SK-N-SH (cell line): Measurements from ENCODE around the gene ATF6B. TPM values are rescaled to one million over a fixed set of nuclear protein-coding genes. Genes with fewer than 3 reads are reported as not detected.

ENCODE experiments used
- CTCF ChIA-PET: fragments of 300-600, 350-600 bp; formaldehyde crosslinking; extraction: SDS; loops from one replicate; lab custom pipeline; 2021; lab: Yijun Ruan, JAX
- POLR2A ChIA-PET: fragments of 350-600 bp; sonication (Branson Sonifier 250); formaldehyde crosslinking; extraction: SDS; loops from one replicate; lab custom pipeline; 2020; ENCODE audit warnings: antibody characterized with exemption, inconsistent platforms; lab: Yijun Ruan, JAX
- DNase-seq: peaks from one replicate; pipeline ENCODE4 v3.0.0; 2012
- H2AFZ ChIP-seq: fragments of 200-600 bp; sonication (generic); 2 replicates; pipeline ENCODE4 v1.8.1; 2016; ENCODE audit warnings: antibody characterized with exemption, mild to moderate bottlenecking, low read depth
- H3F3A ChIP-seq: fragments of 200-600 bp; sonication (generic); replicated peaks from 2 replicates; pipeline ENCODE3; 2016; ENCODE audit warnings: antibody characterized with exemption, mild to moderate bottlenecking; ENCODE audit not compliant: insufficient read depth
- H3K27ac ChIP-seq, 2 experiments: fragments of 200-500 bp in 1 of 2; fragments of 200-600 bp in 1 of 2; sonication (Bioruptor generic) in 1 of 2; sonication (generic), shearing (Covaris generic) in 1 of 2; 2 replicates each; pipeline versions ENCODE4 v1.5.1 to v1.6.1; 2014 to 2016; ENCODE audit warnings: low read depth in 2 of 2, inconsistent platforms in 1 of 2, low read length in 1 of 2, mild to moderate bottlenecking in 1 of 2, mixed read lengths in 1 of 2
- H3K27me3 ChIP-seq: fragments of 200-600 bp; sonication (generic), shearing (Covaris generic); 2 replicates; pipeline ENCODE4 v1.6.1; 2016; ENCODE audit warnings: mixed run types; ENCODE audit not compliant: insufficient read depth
- H3K36me3 ChIP-seq, 2 experiments: fragments of 200-500 bp in 1 of 2; fragments of 200-600 bp in 1 of 2; sonication (Bioruptor generic) in 1 of 2; sonication (generic) in 1 of 2; replicated peaks in 1 of 2; 2 replicates each; pipeline versions ENCODE3 to v1.5.1; 2014 to 2016; ENCODE audit warnings: low read length in 1 of 2, mild to moderate bottlenecking in 1 of 2; ENCODE audit not compliant: insufficient read depth in 2 of 2, control insufficient read depth in 1 of 2
- H3K4me1 ChIP-seq, 2 experiments: fragments of 200-500 bp in 1 of 2; fragments of 200-600 bp in 1 of 2; sonication (Bioruptor generic) in 1 of 2; sonication (generic), shearing (Covaris generic) in 1 of 2; 2 replicates each; pipeline versions ENCODE4 v1.5.1 to v1.6.1; 2014 to 2016; ENCODE audit warnings: low read depth in 1 of 2, low read length in 1 of 2, mixed run types in 1 of 2; ENCODE audit not compliant: insufficient read depth in 2 of 2, control insufficient read depth in 1 of 2
- H3K4me2 ChIP-seq: fragments of 200-600 bp; sonication (generic), shearing (Covaris generic); 2 replicates; pipeline ENCODE4 v1.6.1; 2017; ENCODE audit warnings: mixed run types
- H3K4me3 ChIP-seq, 2 experiments: fragments of 200-500 bp in 1 of 2; fragments of 200-600 bp in 1 of 2; sonication (Bioruptor generic) in 1 of 2; sonication (generic), shearing (Covaris generic) in 1 of 2; 2 replicates each; pipeline versions ENCODE4 v1.5.1 to v1.8.1; 2014 to 2016; ENCODE audit warnings: low read depth in 2 of 2, inconsistent platforms in 1 of 2, low read length in 1 of 2, mild to moderate bottlenecking in 1 of 2, mixed read lengths in 1 of 2, moderate library complexity in 1 of 2
- H3K79me2 ChIP-seq: fragments of 200-600 bp; sonication (generic); 2 replicates; pipeline ENCODE4 v1.8.1; 2017; ENCODE audit warnings: mild to moderate bottlenecking; ENCODE audit not compliant: insufficient read depth
- H3K9ac ChIP-seq: fragments of 200-600 bp; sonication (generic); 2 replicates; pipeline ENCODE4 v1.6.1; 2017; ENCODE audit warnings: mixed run types
- H3K9me2 ChIP-seq: fragments of 200-600 bp; sonication (generic); 2 replicates; pipeline ENCODE4 v1.6.1; 2017; ENCODE audit warnings: mixed run types
- H3K9me3 ChIP-seq: fragments of 200-600 bp; sonication (generic); 2 replicates; pipeline ENCODE4 v1.6.1; 2017; ENCODE audit warnings: mixed run types, mild to moderate bottlenecking, moderate library complexity
- H4K20me1 ChIP-seq: fragments of 200-600 bp; sonication (generic); 2 replicates; pipeline ENCODE4 v1.6.1; 2017; ENCODE audit warnings: mild to moderate bottlenecking, mixed run types; ENCODE audit not compliant: insufficient read depth
- CTCF ChIP-seq: fragments of 200-600 bp; sonication (generic); IDR thresholded peaks from 2 replicates; pipeline ENCODE4 v1.6.1; 2017; ENCODE audit warnings: antibody characterized with exemption, mild to moderate bottlenecking, moderate library complexity
- ELF1 ChIP-seq: IDR thresholded peaks from 2 replicates; pipeline ENCODE4 v1.4.0; 2012
- EZH2phosphoT487 ChIP-seq: fragments of 200-600 bp; sonication (generic); IDR thresholded peaks from 2 replicates; pipeline ENCODE4 v1.6.1; 2017; ENCODE audit warnings: low read depth, mixed run types, mild to moderate bottlenecking, antibody characterized with exemption, moderate library complexity, borderline replicate concordance
- FOSL2 ChIP-seq: IDR thresholded peaks from 2 replicates; pipeline ENCODE4 v1.4.0; 2012; ENCODE audit warnings: low read depth, mild to moderate bottlenecking, moderate library complexity, borderline replicate concordance
- FOXJ3 ChIP-seq: sonication (generic); formaldehyde crosslinking; IDR thresholded peaks from 2 replicates; pipeline ENCODE4 v1.5.1; 2020; ENCODE audit warnings: mild to moderate bottlenecking, missing genetic modification reagents
- FOXM1 ChIP-seq: IDR thresholded peaks from 2 replicates; pipeline ENCODE4 v1.4.0; 2012; ENCODE audit warnings: low read depth, mild to moderate bottlenecking
- GABPA ChIP-seq: IDR thresholded peaks from 2 replicates; pipeline ENCODE4 v1.4.0; 2012; ENCODE audit warnings: low read depth, mild to moderate bottlenecking
- GATA2 ChIP-seq: sonication (generic); formaldehyde crosslinking; IDR thresholded peaks from 2 replicates; pipeline ENCODE4 v1.5.0; 2020; ENCODE audit warnings: mild to moderate bottlenecking, missing genetic modification reagents
- IRF3 ChIP-seq: fragments of 150-350 bp; IDR thresholded peaks from 2 replicates; pipeline ENCODE4 v1.6.1; 2016; ENCODE audit warnings: mild to moderate bottlenecking, low read depth, low read length
- MAX ChIP-seq: IDR thresholded peaks from 2 replicates; pipeline ENCODE4 v1.4.0; 2012; ENCODE audit warnings: low read depth
- NRF1 ChIP-seq: IDR thresholded peaks from 2 replicates; pipeline ENCODE4 v1.6.1; 2012; ENCODE audit warnings: low read depth, mild to moderate bottlenecking, low read length
- POLR2AphosphoS5 ChIP-seq: IDR thresholded peaks from 2 replicates; pipeline ENCODE4 v1.6.1; 2012; ENCODE audit warnings: low read depth, low read length
- RCOR1 ChIP-seq: fragments of 150-350 bp; IDR thresholded peaks from 2 replicates; pipeline ENCODE4 v1.6.1; 2017; ENCODE audit warnings: antibody characterized with exemption, low read length
- SIN3A ChIP-seq: IDR thresholded peaks from 2 replicates; pipeline ENCODE4 v1.6.1; 2012; ENCODE audit warnings: low read depth, mild to moderate bottlenecking, low read length, moderate library complexity, borderline replicate concordance
- SMC3 ChIP-seq: IDR thresholded peaks from 2 replicates; pipeline ENCODE4 v1.6.1; 2012; ENCODE audit warnings: low read depth, low read length, improper control_type of control experiment
- TCF12 ChIP-seq: IDR thresholded peaks from 2 replicates; pipeline ENCODE4 v1.4.0; 2012
- TEAD4 ChIP-seq: IDR thresholded peaks from 2 replicates; pipeline ENCODE4 v1.4.0; 2012; ENCODE audit warnings: mild to moderate bottlenecking, borderline replicate concordance; ENCODE audit not compliant: insufficient read depth
- USF1 ChIP-seq: IDR thresholded peaks from 2 replicates; pipeline ENCODE4 v1.4.0; 2012; ENCODE audit warnings: low read depth, borderline replicate concordance
- ZBTB33 ChIP-seq: IDR thresholded peaks from 2 replicates; pipeline ENCODE4 v1.4.0; 2012; ENCODE audit warnings: low read depth, borderline replicate concordance
- WGBS: methylation state at CpG from one replicate; pipeline ENCODE4 v1.1.6; 2017; ENCODE audit warnings: low lambda C conversion rate; 5-methylcytosine and 5-hydroxymethylcytosine counted together
- polyA plus RNA-seq, 3 experiments: library from polyadenylated mRNA; depleted of rRNA; stranded (reverse); fragments of >200 nt; gene quantifications; 2 replicates each; pipeline ENCODE4 v1.2.3, GENCODE V29; 2012

Gene ATF6B
- polyA plus RNA-seq, 1 of the 3 experiments (the other 2 are of a cell fraction) = 61.3 TPM

GRCh38 chr6:32171234-32171633 lies 43.2 kb upstream of the ATF6B start:
- Histone ChIP-seq H3K9ac (no peak overlapping the region), H3K27me3 (no peaks in the 10 kb centered on the region), H3K79me2 (peaks cover 42% of the 10 kb centered on the region), H4K20me1 (no peaks in the 10 kb centered on the region), H3K9me2 (no peaks in the 10 kb centered on the region), H2AFZ (no peak overlapping the region), H3K4me2 (no peak overlapping the region), H3K36me3 (peaks cover 0 to 33% of the 10 kb centered on the region in 2 experiments), H3K4me3 (no peak overlapping the region), H3F3A (peaks cover 8% of the 10 kb centered on the region), H3K27ac (no peak overlapping the region), H3K9me3 (no peaks in the 10 kb centered on the region), H3K4me1 (peaks cover 0 to 17% of the 10 kb centered on the region in 2 experiments; a peak in 3 of 4 replicates)
- WGBS = 100% methylated on average over 6 of the region's 6 CpGs
- no peak for DNase-seq
- no peak for TF ChIP-seq ELF1
- TF ChIP-seq RCOR1 = no peak
- no peak for TF ChIP-seq SMC3
- TF ChIP-seq TCF12 = no peak
- TF ChIP-seq USF1 = no peak
- no peak for TF ChIP-seq GABPA
- TF ChIP-seq ZBTB33 = no peak
- no peak for TF ChIP-seq MAX
- TF ChIP-seq EZH2phosphoT487 = no peak
- TF ChIP-seq CTCF = no peak
- TF ChIP-seq POLR2AphosphoS5 = no peak
- no peak for TF ChIP-seq FOXM1
- TF ChIP-seq FOSL2 = no peak
- TF ChIP-seq GATA2 = no peak
- no peak for TF ChIP-seq NRF1
- TF ChIP-seq IRF3 = no peak
- TF ChIP-seq TEAD4 = no peak
- no peak for TF ChIP-seq SIN3A
- TF ChIP-seq FOXJ3 (CRISPR knock-in tag) = no peak
- POLR2A ChIA-PET = interaction anchor here (1.9 kb wide), 1 partner anchor 10 kb away, joined by 4 read pairs; no protein-coding TSS in a partner anchor
- CTCF ChIA-PET = interaction anchor here (1.1 kb wide), 1 partner anchor 17 kb away, joined by 5 read pairs; no protein-coding TSS in a partner anchor
